Natural killer cell treated with Interleukin-12 subunit alpha and Interleukin-12 subunit beta and Interleukin-15 and Interleukin-18, amount 100 ng/mL, for 72 hours (primary cell): ENCODE results near the gene LMO1. TPM values are rescaled to one million over a fixed set of nuclear protein-coding genes. Genes with fewer than 3 reads are reported as not detected.

ENCODE experiments used
- ATAC-seq, 2 donors: fragments of 150-1000 bp; cut with Tn5 transposase in 1 of 2; sonication (Bioruptor Pico), chemical (Tn5 transposase) in 1 of 2; 2 replicates each; pipeline ENCODE4 v1.10.0; 2021
- DNase-seq: peaks from one replicate; pipeline ENCODE4 v3.0.0; 2022; ENCODE audit warnings: low spot score
- H3K27ac Mint-ChIP-seq, 2 donors: 1 replicate in 1 of 2; 2 replicates in 1 of 2; pipeline ENCODE4 v1.8.0; 2022; ENCODE audit warnings: mixed read lengths in 2 of 2, mild to moderate bottlenecking in 1 of 2, moderate library complexity in 1 of 2
- H3K27me3 Mint-ChIP-seq, 2 donors: 1 replicate in 1 of 2; 2 replicates in 1 of 2; pipeline ENCODE4 v1.8.0; 2022; ENCODE audit warnings: mixed read lengths in 2 of 2
- H3K36me3 Mint-ChIP-seq: one replicate; pipeline ENCODE4 v1.8.0; 2022; ENCODE audit warnings: mixed read lengths
- H3K4me1 Mint-ChIP-seq, 2 donors: 1 replicate in 1 of 2; 2 replicates in 1 of 2; pipeline ENCODE4 v1.8.0; 2022; ENCODE audit warnings: low read depth in 2 of 2, mixed read lengths in 2 of 2, mild to moderate bottlenecking in 1 of 2
- H3K4me3 Mint-ChIP-seq: one replicate; pipeline ENCODE4 v1.8.0; 2022; ENCODE audit warnings: mixed read lengths
- H3K9me3 Mint-ChIP-seq: 2 replicates; pipeline ENCODE4 v1.8.0; 2022; ENCODE audit warnings: mixed read lengths
- total RNA-seq, 2 donors: library from RNA; stranded (reverse); gene quantifications; one replicate each; pipeline ENCODE4 v1.2.3, GENCODE V29; 2022

LMO1 gene
- total RNA-seq: not detected

GRCh38 chr11:8263769-8264410, at the start of gene LMO1:
Gene LMO1, minus strand, starts transcription at chr11:8263878. Its CDS starts 516 bp downstream, at chr11:8263362.
- DNase-seq (no peak), ATAC-seq (peak; percentile 63 to 66)
- peaks cover 26 to 52% of the 10 kb centered on the region in 2 donors for H3K27me3 Mint-ChIP-seq
- no peaks in the 10 kb centered on the region for H3K36me3 Mint-ChIP-seq
- H3K27ac Mint-ChIP-seq: no peak within 1 kb of the TSS
- peak within 1 kb of the TSS; percentile 58 for H3K4me3 Mint-ChIP-seq
- peaks cover 10 to 14% of the 10 kb centered on the region in 2 donors for H3K4me1 Mint-ChIP-seq
- H3K9me3 Mint-ChIP-seq: no peaks in the 10 kb centered on the region

GRCh38 chr11:8312986-8313385, 49.3 kb upstream of the LMO1 start:
- ATAC-seq: no peak
- Mint-ChIP-seq H3K27me3 (peaks cover 0 to 8% of the 10 kb centered on the region in 2 donors), H3K4me1 (peaks cover 0 to 6% of the 10 kb centered on the region in 2 donors), H3K36me3 (no peaks in the 10 kb centered on the region), H3K9me3 (no peaks in the 10 kb centered on the region), H3K27ac (no peak overlapping the region), H3K4me3 (no peak overlapping the region)
- peak; percentile 49 for DNase-seq

DNA sequence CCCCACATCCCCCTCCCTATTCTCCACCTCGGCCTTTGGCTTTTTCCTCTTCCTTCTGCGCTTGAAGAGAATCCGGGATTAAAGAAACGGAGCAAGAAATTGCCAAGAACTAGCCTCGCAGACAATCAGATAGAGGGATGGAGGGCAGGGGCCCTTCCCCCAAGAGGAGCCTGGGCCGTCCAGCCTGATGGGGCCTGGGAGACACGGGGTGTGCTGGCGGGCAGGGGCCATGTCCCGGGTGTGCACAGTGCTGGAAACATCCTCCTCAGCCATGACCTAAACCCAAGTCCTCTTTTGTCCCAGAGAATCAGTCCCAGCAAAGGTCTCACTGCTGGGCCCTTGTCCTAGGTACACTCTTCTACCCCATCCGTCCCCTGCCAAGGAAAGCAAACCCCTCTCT, 47.7 kb upstream of the LMO1 start:
- ATAC-seq: no peak

DNA sequence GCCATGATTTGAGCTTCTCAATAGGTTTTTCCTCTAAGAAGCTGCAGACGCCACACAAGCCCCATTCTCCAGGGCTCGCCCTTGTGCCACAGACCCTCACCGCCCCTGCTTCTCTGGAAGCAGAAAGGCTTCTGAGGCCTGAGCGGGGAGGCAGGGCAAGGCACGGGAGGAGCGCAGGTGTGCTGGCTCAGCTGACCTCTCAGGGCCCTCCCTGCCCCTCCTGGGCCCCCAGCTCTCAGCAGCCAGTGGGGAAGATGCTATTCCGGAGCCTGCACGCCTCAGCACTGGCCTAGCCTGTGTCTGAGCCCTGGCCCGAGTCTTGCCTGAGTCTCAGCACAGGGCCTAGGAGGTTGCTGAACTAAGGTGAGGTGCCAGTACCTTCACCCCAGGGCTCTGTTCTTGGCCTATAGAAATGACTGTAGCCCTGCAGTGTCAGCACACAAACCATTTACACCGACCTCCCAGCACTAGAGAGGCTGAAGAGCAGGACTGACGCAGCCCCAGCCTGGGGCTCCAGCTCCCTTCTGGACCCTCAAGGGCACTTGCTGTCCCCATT, 47.1 kb upstream of the LMO1 start:
- H3K4me1 Mint-ChIP-seq: peaks cover 0 to 6% of the 10 kb centered on the region in 2 donors
- H3K9me3 Mint-ChIP-seq: no peaks in the 10 kb centered on the region
- no peaks in the 10 kb centered on the region for H3K36me3 Mint-ChIP-seq
- H3K27ac Mint-ChIP-seq: no peak overlapping the region
- DNase-seq: peak; percentile 59
- H3K27me3 Mint-ChIP-seq: no peaks in the 10 kb centered on the region
- no peak overlapping the region for H3K4me3 Mint-ChIP-seq
- no peak for ATAC-seq

More for the DNA sequence above, 47.7 kb upstream of the LMO1 start:
- peak; percentile 39 for DNase-seq
- Mint-ChIP-seq H3K36me3 (no peaks in the 10 kb centered on the region), H3K27ac (no peak overlapping the region), H3K4me1 (peaks cover 0 to 6% of the 10 kb centered on the region in 2 donors), H3K9me3 (no peaks in the 10 kb centered on the region), H3K4me3 (no peak overlapping the region), H3K27me3 (peaks cover 0 to 5% of the 10 kb centered on the region in 2 donors)

DNA sequence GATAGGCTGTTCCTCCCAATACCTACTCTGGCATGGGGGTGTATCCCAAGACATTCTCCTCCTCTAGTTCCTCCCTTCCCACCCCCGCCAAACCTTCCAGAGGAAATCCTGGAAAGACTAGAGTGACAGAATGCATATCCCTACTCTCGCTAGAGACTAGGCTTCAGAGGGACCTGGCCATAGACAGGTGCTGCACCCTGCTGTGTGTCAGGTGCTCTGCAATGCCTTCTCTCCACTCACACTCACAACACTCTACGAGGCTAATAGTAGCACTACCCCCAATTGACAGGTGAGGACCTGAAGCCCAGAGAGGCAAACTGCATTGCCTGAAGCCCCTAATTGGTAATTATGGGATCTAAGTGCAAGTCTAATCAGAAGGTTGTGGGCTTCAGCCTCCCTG, 46.2 kb upstream of the LMO1 start:
- no peaks in the 10 kb centered on the region for H3K36me3 Mint-ChIP-seq
- no peak for ATAC-seq
- no peak for DNase-seq
- no peaks in the 10 kb centered on the region for H3K9me3 Mint-ChIP-seq
- peaks cover 0 to 6% of the 10 kb centered on the region in 2 donors for H3K4me1 Mint-ChIP-seq
- H3K27ac Mint-ChIP-seq: no peak overlapping the region
- no peak overlapping the region for H3K4me3 Mint-ChIP-seq
- H3K27me3 Mint-ChIP-seq: peaks cover under 1 to 2% of the 10 kb centered on the region in 2 donors

DNA sequence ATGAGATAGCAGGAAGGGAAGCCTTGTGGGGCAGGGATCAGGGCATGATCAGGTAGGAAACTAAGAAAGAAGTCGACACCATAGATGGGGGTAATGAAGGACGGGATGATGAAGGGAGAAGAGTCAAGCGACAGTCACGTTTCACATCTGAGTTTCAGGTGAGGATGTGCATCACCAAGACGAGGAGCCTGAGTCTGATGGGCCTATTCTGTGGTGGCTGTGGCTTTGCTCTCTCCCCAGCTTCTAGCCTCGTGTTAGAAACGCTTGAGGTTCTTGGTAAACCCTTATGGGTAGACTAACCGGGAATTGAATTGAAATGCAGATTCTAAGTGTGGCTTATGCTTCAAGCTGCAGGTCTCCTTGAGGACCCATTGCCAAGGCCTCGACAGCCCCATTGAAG, 45.6 kb upstream of the LMO1 start:
- no peak overlapping the region for H3K4me3 Mint-ChIP-seq
- H3K27me3 Mint-ChIP-seq: peaks cover 5 to 6% of the 10 kb centered on the region in 2 donors
- DNase-seq (peak; percentile 32), ATAC-seq (no peak)
- H3K9me3 Mint-ChIP-seq: no peaks in the 10 kb centered on the region
- peaks cover 0 to 6% of the 10 kb centered on the region in 2 donors for H3K4me1 Mint-ChIP-seq
- H3K27ac Mint-ChIP-seq: no peak overlapping the region
- H3K36me3 Mint-ChIP-seq: no peaks in the 10 kb centered on the region

- no peak for DNase-seq
- no peak overlapping the region for H3K27ac Mint-ChIP-seq
- no peak for ATAC-seq
- no peaks in the 10 kb centered on the region for H3K9me3 Mint-ChIP-seq
- H3K4me3 Mint-ChIP-seq: no peak overlapping the region
- H3K4me1 Mint-ChIP-seq: peaks cover 0 to 6% of the 10 kb centered on the region in 2 donors
- no peaks in the 10 kb centered on the region for H3K36me3 Mint-ChIP-seq
- H3K27me3 Mint-ChIP-seq: peaks cover 11 to 13% of the 10 kb centered on the region in 2 donors
Observed at GRCh38 chr11:8307601-8308000, 43.9 kb upstream of the LMO1 start.

- DNase-seq (peak; percentile 25), ATAC-seq (no peak)
- Mint-ChIP-seq H3K4me3 (no peak overlapping the region), H3K4me1 (no peaks in the 10 kb centered on the region), H3K27me3 (peaks cover 20 to 29% of the 10 kb centered on the region in 2 donors), H3K36me3 (peaks cover 4% of the 10 kb centered on the region), H3K27ac (no peak overlapping the region), H3K9me3 (no peaks in the 10 kb centered on the region)
Observed at GRCh38 chr11:8301622-8302021, 37.9 kb upstream of the LMO1 start.

- no peaks in the 10 kb centered on the region for H3K4me1 Mint-ChIP-seq
- H3K36me3 Mint-ChIP-seq: peaks cover 4% of the 10 kb centered on the region
- peaks cover 15 to 23% of the 10 kb centered on the region in 2 donors for H3K27me3 Mint-ChIP-seq
- H3K9me3 Mint-ChIP-seq: no peaks in the 10 kb centered on the region
- no peak for ATAC-seq
- DNase-seq: peak; percentile 51
- no peak overlapping the region for H3K27ac Mint-ChIP-seq
- H3K4me3 Mint-ChIP-seq: no peak overlapping the region
Observed at GRCh38 chr11:8298801-8299786, 35.4 kb upstream of the LMO1 start.

DNA sequence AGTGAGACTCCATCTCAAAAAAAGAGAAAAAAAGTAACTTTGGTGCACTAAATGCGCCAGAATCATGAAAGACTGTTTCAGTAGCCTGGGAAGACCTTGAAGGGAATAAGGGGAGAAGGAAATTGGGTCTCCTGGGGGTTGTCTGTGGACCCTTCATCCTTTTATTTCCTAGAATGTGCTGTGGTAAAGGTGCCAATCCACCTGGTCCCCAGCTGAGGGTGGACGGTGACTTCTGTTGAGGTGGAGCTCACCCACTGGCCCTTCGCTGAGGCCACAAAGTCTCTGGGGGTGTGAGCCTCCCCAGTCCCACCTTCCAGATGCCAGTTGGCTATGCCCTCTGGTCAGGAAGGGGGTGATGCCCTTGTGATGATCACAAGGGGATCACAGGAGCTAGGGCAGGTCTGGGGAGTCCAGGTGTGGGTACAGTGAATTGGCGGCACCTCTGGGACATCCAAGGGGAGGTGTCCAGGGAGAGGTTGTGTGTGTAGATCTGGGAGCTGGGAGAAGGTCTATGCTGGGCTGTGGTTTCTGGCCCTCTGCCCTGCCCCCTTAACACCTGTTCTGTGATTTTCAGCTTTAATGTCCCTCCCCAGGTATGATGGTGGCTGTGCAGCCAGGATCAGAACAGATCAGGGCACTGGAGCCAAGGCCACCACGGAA, 34.2 kb upstream of the LMO1 start:
- ATAC-seq: peak in 1 of 2 donors; percentile 7
- peak; percentile 39 for DNase-seq
- no peaks in the 10 kb centered on the region for H3K4me1 Mint-ChIP-seq

DNA sequence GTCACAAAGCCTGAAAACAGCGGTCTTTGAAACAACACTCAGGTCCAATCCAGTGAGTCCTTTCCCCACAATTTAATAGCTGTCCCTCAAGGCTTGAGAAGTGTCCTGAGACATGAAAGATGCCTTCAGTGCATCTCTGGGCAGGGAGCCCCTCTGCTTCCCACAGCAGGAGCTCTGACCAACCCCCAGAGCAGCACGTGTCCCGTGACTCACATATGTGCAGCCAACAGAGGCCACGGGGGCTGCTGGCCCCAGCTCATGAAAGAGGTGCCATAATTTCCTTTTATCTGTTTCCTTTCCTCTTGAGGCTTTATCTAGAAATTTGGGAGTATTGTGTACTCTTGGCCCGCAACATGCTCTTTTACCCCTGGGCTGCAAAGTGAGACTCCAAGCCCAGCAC, 33.2 kb upstream of the LMO1 start:
- H3K27me3 Mint-ChIP-seq: peaks cover 7 to 9% of the 10 kb centered on the region in 2 donors
- no peaks in the 10 kb centered on the region for H3K36me3 Mint-ChIP-seq
- no peaks in the 10 kb centered on the region for H3K9me3 Mint-ChIP-seq
- H3K4me3 Mint-ChIP-seq: no peak overlapping the region
- no peak overlapping the region for H3K27ac Mint-ChIP-seq
- H3K4me1 Mint-ChIP-seq: no peaks in the 10 kb centered on the region
- peak; percentile 8 for DNase-seq
- no peak for ATAC-seq

More for the DNA sequence above, 34.2 kb upstream of the LMO1 start:
- H3K4me3 Mint-ChIP-seq: no peak overlapping the region
- no peak overlapping the region for H3K27ac Mint-ChIP-seq
- H3K9me3 Mint-ChIP-seq: no peaks in the 10 kb centered on the region
- peaks cover 12 to 19% of the 10 kb centered on the region in 2 donors for H3K27me3 Mint-ChIP-seq
- H3K36me3 Mint-ChIP-seq: peaks cover 4% of the 10 kb centered on the region

DNA sequence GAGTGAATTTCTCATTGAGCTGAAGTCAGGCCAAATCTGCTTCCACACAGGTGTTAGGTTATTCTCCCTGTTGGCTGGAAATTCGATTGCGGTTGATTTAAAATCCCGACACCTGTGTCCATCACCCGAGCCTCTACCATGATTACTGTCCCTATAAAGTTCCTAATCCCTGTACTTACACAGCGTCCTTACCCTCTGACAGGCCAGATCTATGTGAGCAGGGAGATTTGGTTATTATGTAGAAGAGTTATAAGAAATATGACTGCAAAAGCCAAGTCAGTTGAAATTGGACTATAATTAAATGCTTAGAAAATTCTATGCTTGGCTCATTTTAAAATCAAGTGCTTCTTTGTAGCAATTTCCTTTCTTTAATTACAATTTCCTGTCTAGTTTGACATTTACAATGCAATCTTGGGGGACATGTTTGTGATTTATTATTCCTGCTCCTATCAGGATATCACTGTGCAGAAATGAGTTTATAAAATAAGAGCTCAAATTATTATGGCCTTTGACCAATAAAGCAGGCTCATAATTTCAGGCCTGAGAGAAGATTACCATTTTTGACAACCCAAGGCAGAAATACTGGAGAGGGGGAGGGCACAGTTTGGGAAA, 32.5 kb upstream of the LMO1 start:
- no peaks in the 10 kb centered on the region for H3K4me1 Mint-ChIP-seq
- no peaks in the 10 kb centered on the region for H3K9me3 Mint-ChIP-seq
- ATAC-seq: no peak
- H3K4me3 Mint-ChIP-seq: no peak overlapping the region
- no peak for DNase-seq
- no peaks in the 10 kb centered on the region for H3K36me3 Mint-ChIP-seq
- peaks cover 5 to 6% of the 10 kb centered on the region in 2 donors for H3K27me3 Mint-ChIP-seq
- no peak overlapping the region for H3K27ac Mint-ChIP-seq
